AG08396 (cell line): Measurements from ENCODE around the gene ENO1.
"Not testable (repeated sequence)": the region's sequence is repeated elsewhere in the genome, so short reads cannot be mapped to it uniquely, and the experiment has no call there.

Experiments
- DNase-seq: peaks from one replicate; pipeline ENCODE4 v3.0.0; 2012; ENCODE audit warnings: low spot score, mixed read lengths

ENO1 gene

DNA sequence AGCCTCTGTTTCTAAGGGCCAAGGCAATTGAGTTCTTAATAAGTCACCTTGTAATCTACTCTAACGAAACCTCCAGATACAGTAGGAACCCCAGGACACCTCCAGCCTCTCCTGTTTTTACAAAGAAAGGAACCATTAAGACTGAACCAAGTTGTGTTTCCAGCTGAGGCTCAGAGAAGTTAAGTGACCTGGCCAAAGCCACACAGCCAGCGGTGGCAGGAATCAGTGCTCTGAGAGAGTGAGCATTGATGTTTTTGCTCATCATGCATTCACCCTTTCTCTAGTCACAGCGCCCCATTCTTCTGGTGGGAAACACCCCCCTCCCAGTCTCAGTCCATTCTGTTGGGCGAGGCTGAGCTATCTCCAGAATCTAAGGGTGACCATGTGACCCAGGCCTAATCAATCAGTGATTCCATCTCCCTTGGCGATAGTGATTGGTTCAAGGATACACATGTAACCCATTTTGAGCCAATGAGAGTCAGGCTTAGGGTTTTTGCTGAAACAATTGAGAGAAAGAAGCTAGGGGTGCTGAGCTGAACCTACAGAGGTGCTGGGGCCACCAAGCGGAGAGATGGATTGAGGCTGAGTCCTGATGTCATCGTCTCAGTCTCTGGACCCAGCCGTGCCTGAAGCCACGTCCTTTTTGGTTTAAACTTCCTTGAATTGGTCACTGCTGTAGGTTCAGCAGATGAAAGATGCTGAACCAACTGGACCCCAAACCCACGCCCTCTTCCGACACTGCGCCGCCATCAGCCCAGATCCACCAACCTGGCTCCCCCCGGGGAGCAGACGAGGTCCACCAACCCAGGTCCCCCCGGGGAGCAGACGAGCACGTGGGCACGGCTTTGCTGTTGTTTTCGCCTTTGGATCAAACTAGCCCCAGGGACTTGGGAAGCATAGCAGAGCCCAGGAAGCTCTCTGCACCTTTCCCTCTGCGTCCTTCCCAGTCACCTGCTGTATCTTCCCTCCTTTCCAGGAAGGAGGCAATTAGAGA is 33.1 kb downstream of the ENO1 start:
- no peak for DNase-seq

DNA sequence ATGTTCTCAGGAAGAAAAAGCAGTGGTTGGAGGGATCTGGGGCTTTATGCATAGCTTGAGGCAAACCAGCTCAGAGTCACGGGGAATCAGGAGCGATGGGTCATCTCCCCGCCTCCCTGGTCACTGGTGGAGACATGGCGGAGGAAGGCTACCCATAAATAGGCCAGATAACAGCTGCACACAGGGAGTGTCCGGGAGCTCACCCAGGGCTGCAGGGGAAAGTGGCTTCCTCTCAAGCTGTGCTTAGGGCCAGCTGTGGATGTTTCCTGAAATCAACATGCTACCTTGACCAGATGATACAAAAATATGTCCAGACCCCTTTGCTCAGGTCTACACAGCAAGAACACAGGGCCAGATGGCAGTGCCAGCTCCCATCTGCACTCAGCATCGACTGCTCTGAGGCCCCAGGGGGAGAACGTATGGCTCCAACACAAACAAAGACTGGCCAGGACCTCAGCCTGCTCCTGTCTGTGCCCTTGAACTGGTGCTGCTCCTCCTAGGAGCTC is 33.9 kb downstream of the ENO1 start:
- DNase-seq = no peak

DNA sequence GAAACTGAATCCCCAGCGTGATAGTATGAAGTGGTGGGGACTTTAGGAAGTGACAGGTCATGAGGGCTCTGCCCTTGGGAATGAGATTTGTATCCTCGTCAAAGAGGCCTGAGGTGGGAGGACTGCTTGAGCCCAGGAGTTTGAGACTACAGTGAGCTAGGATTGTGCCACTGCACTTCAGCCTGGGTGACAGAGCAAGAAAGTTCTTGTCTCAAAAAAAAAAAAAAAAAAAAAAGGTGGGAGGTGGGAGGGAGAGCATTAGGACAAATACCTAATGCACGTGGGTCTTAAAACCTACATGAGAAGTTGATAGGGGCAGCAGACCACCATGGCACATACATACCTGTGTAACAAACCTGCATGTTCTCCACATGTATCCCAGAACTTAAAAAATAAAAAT is 37.1 kb downstream of the ENO1 start:
- DNase-seq = no peak

DNA sequence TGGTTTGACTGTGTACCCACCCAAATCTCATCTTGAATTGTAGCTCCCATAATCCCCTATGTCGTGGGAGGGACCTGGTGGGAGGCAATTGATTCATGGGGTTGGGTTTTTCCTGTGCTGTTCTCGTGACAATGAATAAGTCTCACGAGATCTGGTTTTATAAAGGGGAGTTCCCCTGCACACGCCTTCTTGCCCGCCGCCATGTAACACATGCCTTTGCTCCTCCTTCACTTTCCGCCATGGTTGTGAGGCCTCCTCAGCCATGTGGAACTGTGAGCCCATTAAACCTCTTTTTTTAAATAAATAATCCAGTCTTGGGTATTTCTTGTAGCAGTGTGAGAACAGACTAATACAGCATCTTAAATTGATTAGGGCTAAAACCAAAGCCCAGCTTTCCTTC is 38.5 kb downstream of the ENO1 start:
- DNase-seq = no peak

DNA sequence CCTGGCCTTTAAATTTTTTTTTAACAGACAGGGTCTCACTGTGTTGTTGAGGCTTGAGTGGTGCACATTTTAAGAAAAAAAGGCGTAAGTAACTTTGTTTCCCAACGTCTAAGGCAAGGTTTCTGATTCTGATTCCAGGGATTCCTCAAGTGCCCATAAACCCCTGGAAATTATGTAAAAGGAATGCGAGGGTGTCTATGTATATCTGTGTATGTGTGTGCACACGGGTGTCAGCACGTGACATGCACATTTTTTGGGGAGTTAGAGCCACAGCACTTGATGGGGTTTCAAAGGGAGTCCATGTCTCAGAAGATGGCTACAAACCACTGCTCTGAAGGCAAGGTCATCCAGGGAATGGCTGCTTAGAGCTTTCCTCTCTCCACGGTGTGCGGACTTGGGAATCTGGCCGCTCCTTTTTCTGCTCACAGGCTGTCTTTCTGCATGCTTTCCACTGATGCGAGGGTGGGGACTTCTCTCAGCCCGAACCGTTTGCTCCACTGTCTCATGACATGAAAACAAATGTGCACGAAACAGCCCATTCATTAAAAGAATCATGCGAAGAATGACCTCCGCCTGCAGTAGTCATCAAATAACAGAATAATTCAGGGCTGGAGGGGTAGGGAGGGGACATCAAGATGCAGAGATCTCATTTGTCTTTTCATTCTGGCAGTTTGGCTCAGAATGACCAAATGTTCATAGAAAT is 42.4 kb downstream of the ENO1 start:
- DNase-seq = no peak

DNA sequence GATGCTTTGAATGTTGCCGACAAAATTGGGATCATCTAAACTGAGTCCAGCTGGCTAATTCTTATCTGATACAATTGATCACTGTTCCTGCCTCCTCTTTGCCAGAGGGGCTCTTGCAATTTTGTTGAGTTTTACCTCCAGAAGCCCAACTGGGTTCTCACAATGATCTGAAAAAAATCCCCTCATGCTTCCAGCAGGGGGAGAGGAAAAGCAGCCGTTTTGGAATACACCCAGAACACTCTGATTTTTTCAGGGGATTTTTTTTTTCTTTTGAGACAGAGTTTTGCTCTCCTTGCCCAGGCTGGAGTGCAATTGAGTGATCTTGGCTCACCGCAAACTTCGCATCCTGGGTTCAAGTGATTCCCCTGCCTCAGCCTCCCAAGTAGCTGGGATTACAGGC is 47.1 kb downstream of the ENO1 start:
- DNase-seq = no peak

DNA sequence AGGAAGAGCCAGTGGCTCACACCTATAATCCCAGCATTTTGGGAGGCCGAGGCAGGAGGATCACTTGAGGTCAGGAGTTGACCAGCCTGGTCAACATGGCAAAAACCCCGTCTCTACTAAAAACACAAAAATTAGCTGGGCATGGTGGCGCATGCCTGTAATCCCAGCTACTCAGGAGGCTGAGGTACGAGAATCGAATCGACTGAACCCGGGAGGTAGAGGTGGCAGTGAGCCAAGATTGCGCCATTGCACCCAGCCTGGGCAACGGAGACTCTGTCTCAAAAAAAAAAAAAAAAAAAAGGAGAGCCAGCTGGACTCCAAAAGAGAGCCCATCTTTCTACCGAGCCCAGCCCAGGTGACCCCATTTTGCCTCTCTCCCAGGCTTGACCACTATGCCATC is 47.8 kb downstream of the ENO1 start:
- DNase-seq = not testable (repeated sequence)

DNA sequence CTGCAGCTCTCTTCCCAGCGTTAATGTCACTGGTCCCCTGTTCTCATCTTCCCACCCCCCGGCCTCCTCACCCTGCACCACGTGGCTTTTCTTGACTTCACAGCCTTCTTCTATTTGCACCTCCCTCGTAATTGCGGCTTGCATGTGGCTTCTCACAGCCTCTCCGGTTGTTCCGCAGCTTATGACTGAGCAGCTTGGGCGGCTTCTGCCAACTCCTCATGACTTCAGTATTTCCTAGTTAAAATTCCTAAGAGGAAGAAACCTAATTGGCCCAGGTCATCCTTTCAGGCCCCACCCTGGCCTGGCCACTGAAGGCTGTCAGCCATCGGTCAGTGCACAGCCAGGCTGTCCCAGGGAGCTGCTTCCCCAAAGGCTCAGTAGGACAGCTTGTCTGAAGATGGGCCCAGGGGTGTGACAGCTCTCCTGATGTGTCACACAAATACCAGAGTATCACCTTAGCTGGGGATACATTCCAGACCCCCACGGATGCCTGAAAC is 52.5 kb downstream of the ENO1 start:
- DNase-seq = no peak

DNA sequence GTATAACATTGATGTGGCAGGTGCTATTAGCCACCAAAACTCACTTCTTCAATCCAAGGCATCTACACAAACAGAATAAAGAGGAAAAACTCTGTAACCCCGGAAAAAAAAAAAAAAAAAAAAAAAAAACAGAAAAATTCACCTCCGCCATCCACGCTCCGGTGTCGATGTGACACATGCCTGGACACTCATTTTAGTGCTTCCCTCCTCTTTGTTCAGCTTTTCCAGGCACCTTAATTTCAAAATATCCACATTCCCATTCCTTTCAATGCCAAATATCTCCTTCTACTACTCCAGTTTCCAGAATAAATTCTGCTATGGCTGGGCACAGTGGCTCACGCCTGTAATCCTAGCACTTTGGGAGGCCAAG is 55.2 kb downstream of the ENO1 start:
- no peak for DNase-seq

DNA sequence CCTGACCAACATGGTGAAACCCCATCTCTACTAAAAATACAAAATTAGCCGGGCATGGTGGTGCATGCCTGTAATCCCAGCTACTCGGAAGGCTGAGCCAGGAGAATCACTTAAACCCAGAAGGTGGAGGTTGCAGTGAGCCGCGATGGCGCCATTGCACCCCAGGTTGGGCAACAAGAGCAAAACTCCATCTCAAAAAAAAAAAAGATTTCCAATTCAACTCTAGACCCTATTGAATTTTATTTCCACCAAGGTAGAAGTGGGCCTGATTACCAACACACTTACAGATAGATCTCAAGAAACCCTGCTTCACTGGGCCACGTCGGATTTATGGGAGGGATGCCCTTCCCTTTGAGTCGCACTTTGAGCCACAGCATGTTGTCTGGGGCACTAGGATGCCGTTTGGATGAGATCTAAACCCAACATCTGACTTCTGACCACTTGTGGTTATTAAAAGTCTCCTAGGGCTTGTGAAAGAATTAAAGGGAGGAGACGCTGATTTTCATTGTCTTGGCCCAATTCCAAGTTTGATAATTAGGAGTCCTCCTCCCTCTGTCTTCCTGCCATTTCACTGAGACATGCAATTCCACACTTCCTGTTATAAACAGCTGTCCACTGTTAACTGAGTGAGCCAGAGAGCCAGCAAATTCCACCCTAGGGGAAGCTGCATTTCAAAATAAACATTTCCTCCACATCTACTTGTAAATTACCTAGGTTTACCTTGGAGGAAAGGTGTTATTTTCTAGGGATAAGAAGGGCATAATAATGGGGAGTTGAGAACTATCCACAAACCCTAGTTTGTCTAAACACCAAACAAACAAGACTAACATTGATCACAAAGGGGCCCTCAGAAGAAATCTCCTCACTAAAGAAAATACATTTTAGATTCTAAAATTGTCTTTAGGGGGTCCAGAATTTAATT is 55.9 kb downstream of the ENO1 start:
- DNase-seq = peak; percentile 76

DNA sequence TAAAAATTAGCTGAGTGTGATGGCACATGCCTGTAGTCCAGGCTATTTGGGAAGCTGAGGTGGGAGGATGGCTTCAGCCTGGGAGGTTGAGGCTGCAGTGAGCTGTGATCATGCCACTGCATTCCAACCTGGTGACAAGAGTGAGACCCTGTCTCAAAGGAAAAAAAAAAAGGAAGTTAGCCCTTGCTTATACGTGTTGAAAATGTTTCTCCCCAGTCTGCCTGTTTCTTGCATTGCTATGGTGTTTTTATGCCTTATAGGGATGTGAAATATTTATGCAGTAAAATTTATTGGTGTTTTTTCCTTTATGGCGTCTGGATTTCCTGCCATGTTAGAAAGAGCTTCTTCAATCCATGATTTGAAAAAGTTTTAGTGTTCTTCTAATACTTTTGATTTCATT is 57.4 kb downstream of the ENO1 start:
- DNase-seq = no peak

DNA sequence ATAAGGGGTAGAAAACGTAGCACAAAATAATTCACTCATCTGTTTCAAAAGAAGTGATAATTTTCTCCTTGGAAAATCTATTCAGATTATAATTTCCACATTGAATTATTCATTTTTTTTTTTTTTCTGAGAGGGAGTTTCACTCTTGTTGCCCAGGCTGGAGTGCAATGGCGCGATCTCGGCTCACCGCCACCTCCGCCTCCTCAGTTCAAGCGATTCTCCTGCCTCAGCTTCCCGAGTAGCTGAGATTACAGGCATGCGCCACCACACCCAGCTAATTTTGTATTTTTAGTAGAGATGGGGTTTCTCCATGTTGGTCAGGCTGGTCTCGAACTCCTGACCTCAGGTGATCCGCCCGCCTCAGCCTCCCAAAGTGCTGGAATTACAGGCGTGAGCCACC is 59.7 kb downstream of the ENO1 start:
- DNase-seq = not testable (repeated sequence)

DNA sequence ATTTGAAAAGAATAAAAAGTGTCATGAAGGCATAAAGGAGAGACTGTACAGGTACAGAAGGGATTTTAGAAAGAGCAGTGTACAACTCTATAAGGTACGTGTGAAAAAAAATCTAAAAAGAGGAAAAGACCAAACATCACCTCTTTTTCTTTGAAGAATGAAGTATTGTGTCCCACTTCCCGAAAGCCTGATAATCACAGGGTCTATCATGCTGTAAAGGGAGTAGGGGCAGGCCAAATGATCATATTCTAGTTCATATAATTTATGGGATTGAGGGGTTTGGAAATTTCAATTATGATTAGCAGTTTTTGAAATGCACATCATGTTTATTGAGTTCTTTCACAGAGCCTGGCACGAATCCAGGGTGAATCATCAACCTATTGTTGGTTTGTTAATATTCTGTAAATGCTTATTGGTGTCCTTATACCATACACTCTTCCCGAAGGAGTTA is 60.1 kb downstream of the ENO1 start:
- no peak for DNase-seq

DNA sequence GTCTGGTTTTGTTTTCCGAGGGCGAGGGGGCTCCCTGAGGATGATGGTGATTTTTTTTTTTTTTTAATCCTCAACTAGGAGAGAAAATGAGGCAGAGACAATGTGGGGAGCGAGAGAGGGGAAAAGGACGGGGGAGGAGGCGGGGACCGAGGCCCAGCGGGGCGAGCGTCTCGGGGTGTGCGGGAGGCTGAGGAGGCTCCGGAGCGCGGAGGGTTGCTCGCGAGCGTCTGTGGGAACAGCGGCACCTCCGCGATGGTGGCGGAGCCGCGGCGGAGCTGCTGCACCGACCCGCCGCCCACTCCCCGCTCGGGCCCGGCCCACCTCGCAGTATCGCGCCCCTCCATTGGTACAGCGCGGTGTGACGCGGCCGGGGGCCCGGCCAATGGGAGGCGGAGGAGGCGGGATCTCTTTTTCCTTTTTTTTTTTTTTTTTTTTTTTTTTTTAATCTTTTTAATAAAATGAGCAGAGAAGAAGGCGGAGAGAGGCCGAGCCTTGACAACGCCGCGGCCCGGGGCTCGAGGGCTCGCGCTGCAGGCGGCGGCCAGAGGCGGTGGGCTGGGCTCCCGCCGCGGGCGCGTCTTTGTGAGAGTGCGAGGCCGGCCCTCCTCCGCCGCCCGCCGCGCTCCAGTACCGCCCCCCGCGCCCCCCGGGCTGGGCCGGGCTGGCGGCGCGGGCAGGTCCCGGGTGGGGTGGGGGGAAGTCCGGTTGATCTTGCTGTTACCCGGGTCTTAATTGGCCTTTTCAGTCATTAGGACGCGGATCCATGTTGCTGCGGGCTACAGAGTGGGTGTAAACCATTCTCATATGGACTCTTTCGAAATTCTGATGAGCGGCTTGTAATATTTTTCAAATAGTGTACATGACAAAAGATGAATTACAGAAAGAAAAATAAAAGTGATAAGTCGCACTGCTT is 60.8 kb downstream of the ENO1 start, which contains the start of gene RERE:
TSS of gene RERE (minus strand) at position 229 of the 913 bp plus-strand sequence.
- DNase-seq = peak; percentile 100

DNA sequence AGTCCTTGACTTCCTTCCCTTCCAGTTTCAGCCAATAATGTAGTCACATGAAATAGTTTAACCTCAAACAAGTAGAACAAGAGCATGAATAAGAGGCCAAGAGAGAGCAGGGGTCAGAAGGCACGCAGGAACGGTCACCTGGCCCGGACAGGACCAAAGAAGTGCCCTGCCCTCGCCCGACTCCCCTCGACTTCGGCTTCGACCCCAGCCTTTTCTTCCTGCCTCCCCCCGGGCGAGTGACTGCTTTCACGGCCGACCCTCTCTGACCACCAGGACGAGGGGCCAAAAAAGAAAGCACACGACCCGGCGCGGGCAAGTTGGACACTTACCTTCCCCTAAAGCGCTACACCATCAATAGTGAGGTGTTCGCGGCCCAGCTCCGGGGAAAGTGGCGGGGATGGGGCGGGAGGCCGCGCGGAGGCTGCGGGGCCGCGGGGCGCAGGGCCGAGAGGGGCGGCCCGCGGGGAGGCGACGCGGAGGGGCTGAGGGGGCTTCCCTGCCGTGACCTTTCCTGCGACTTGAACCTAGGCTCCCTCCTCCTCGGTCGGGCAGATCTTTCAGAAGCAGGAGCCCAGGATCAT is 61.6 kb downstream of the ENO1 start:
- no peak for DNase-seq

DNA sequence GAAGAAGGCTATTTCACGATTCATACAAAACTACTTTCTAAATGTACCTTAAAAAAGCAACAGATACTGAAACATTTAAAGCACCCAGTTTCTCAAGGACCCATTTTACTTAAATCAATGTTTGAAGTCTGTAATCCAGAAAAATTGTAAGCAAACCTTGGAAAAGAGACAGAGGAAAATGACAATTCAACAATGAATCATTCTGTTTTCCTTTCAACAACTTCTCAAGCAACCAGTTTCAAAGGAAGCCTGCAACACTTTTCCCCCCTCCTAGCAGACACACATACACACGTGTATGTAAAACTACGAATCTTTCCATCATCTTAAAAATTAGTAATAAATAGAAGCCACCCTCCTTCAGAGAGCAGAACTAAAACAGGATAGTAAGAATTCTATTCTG is 62.2 kb downstream of the ENO1 start:
- peak; percentile 39 for DNase-seq

DNA sequence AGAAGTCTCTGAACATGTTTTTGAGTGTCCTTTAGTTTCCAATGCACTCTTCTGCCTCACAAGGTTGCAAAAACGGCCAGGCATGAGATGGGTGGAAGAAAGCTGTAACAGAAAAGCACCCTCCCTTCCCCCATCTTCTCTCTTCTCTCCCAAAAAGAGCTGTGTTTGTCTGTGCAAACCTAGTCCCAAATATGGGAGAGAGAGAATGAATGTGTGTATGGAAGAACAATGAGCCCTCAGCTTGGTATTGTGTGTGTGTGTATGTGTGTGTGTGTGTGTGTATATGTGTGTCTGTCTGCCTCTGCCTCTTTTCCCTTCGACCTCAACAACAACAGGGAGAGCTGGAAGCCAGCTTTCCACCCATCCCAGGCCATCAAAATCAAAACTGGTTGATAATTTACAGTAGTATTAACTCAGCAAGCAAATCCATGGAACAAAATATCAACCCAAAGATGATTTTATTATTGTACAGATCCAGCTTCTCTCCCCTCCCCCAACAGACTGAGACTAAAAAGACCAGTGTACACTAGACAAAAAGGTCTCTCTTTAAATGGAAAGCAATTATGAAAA is 62.8 kb downstream of the ENO1 start:
- DNase-seq = no peak

DNA sequence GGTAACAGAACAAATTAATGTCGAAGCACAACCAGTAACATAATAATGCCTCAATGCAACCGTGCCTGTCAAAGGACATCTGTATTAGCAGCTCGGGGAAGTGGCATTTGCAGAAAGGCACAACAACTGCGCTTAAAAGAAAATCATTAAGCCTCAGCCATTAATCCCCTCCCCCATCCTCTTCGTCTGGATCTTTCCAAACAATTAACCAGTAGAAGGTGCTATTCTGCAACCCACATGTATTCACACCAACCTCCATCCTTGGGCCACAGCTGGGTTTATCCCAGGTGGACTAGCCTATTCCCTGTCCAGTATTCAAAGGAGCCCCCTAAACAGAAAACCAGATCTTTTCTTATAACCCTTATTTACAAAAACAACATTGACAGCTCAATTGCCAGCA is 63.6 kb downstream of the ENO1 start:
- DNase-seq = no peak

DNA sequence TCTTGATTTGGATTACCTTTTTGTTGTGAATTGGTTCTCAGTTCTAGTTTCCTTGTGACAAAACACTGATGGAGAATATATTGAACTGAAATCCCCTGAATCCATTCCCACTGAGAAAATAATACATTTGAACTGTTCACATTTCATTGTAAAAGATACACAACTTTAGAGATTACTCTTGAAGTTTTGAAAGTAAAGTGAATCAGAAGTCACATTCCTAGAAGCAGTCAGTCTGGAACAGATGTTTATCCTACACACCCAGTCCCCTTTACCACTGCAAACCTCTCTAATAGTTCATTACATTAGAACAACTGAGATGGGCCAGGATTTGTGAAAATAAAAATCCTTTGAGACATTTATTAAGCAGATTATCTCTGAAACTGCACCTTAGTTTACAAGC is 64.5 kb downstream of the ENO1 start:
- peak; percentile 12 for DNase-seq
